Right atrium auricular region (tissue), 2 donors: Measurements from ENCODE around the gene PPP1CA. TPM values are rescaled to one million over a fixed set of nuclear protein-coding genes. Genes with fewer than 3 reads are reported as not detected.
A peak's percentile ranks its signal among the peaks of the same experiment; 100 is the strongest.
"Not testable (repeated sequence)": the region's sequence is repeated elsewhere in the genome, so short reads cannot be mapped to it uniquely, and the experiment has no call there.

Source experiments
- DNase-seq: peaks from one replicate; pipeline ENCODE4 v3.0.0-alpha.2; 2019; ENCODE audit warnings: low spot score
- H3K27ac ChIP-seq, 2 donors: fragments of 200-600 bp; sonication (generic); 1 replicate in 1 of 2; 2 replicates in 1 of 2; pipeline ENCODE4 v1.5.1; 2016 to 2019
- H3K27me3 ChIP-seq, 2 donors: fragments of 200-600 bp; sonication (generic); one replicate each; pipeline versions ENCODE4 v1.5.1 to v1.6.0; 2017 to 2019
- H3K36me3 ChIP-seq: fragments of 200-600 bp; sonication (generic); one replicate; pipeline ENCODE4 v1.5.1; 2016
- H3K4me1 ChIP-seq, 2 donors: fragments of 200-600 bp; sonication (generic); one replicate each; pipeline versions ENCODE4 v1.5.1 to v1.6.0; 2017 to 2019
- H3K4me3 ChIP-seq, 2 donors: fragments of 200-600 bp; sonication (generic); 1 replicate in 1 of 2; 2 replicates in 1 of 2; pipeline ENCODE4 v1.5.1; 2017 to 2019; ENCODE audit warnings: mild to moderate bottlenecking in 1 of 2, moderate library complexity in 1 of 2
- H3K9me3 ChIP-seq, 2 donors: fragments of 200-600 bp; sonication (generic); one replicate each; pipeline ENCODE4 v1.5.1; 2019
- CTCF ChIP-seq, 2 donors: fragments of 200-600 bp; sonication (generic); IDR thresholded peaks; one replicate each; pipeline ENCODE4 v1.5.1; 2019; ENCODE audit warnings: antibody characterized with exemption in 2 of 2
- total RNA-seq, 2 donors: library from RNA; depleted of rRNA; stranded (reverse); fragments of >200 nt; gene quantifications; one replicate each; pipeline ENCODE4 v1.1.0, GENCODE V29; 2016

Gene PPP1CA
- total RNA-seq, 2 donors from 2014 or later = 97.8 to 112 TPM

DNA sequence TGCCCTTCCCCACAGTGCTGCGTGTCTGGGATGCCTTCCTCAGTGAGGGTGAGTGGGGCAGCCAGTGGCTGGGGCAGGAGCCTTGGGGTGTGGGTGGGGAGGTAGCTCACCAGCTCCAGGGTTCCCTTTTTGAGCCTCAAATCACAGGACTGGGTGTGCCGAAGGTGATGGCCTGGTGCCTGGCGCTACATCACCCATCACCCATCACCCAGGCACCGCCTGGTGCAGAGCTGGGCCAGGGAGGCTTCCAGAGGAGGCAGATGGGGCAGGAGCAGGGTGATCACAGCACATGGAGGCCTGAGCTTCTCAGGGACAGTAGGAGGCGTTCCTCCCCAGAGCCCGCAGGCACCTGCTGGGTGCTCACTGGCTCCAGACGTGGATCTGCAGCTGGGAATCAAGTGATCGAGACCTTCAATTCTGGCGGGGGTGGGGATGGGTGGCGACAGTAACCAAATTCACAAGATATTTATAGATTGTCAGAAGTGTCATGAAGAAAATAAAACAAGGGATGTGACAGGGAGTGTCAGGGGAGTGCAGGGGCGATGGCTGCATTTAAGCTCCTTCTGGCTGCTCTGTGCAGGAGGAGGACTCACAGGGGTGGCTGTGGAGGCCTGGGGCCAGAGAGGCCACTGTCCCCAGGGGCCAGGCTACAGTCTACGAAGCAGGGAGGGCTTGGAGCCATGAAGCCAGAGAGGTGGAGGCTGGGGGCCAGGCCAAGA lies 5.5 kb upstream of the PPP1CA start:
- peak in 1 of 2 donors; percentile 18 for TF ChIP-seq CTCF (IDR thresholded peaks at IDR 0.05)
- no peak for DNase-seq
- Histone ChIP-seq H3K4me3 (no peak overlapping the region), H3K4me1 (peaks cover 0 to 34% of the 10 kb centered on the region in 2 donors), H3K36me3 (no peaks in the 10 kb centered on the region), H3K27ac (peak overlapping the region in 1 of 2 donors; percentile 39), H3K27me3 (no peaks in the 10 kb centered on the region), H3K9me3 (no peaks in the 10 kb centered on the region)

GRCh38 chr11:67406420-67406968 lies 4.8 kb upstream of the PPP1CA start:
- H3K4me3 ChIP-seq = no peak overlapping the region
- DNase-seq = no peak
- peaks cover 0 to 34% of the 10 kb centered on the region in 2 donors for H3K4me1 ChIP-seq
- no peaks in the 10 kb centered on the region for H3K36me3 ChIP-seq
- no peaks in the 10 kb centered on the region for H3K27me3 ChIP-seq
- no peaks in the 10 kb centered on the region for H3K9me3 ChIP-seq
- H3K27ac ChIP-seq = peak overlapping the region in 1 of 2 donors; percentile 39
- TF ChIP-seq CTCF (IDR thresholded peaks at IDR 0.05) = no peak

DNA sequence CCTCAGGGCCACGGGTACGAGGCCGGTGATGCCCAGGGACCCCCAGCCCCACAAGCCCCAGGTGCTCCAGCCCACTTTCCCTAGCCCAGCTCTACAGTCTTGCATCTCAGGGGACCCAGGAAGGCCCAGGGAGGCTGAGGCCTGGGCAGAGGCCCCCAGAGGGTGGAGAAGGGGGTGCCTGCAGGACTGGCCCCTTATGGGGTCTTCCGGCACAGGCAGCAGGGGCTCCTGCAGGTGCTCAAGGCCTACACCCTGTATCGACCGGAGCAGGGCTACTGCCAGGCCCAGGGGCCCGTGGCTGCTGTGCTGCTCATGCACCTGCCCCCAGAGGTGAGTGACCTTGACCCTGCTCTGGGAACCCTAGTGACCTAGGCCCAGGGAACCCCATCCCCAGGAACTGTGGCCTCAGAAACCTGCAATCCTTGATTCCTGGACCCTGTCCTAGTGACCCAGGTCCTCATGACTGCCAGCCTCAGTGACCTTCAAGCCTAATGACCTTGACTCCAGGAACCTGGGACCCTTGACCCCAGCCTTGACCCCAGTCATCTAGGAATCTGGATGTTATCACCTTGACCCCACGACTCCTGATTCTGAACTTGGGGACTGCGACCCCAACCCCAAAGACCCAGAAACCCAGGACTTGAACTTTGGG lies 4.2 kb upstream of the PPP1CA start:
- Histone ChIP-seq H3K4me1 (peaks cover 0 to 38% of the 10 kb centered on the region in 2 donors), H3K36me3 (no peaks in the 10 kb centered on the region), H3K4me3 (no peak overlapping the region), H3K9me3 (no peaks in the 10 kb centered on the region), H3K27me3 (no peaks in the 10 kb centered on the region), H3K27ac (no peak overlapping the region)
- TF ChIP-seq CTCF (IDR thresholded peaks at IDR 0.05) = no peak
- DNase-seq = no peak

DNA sequence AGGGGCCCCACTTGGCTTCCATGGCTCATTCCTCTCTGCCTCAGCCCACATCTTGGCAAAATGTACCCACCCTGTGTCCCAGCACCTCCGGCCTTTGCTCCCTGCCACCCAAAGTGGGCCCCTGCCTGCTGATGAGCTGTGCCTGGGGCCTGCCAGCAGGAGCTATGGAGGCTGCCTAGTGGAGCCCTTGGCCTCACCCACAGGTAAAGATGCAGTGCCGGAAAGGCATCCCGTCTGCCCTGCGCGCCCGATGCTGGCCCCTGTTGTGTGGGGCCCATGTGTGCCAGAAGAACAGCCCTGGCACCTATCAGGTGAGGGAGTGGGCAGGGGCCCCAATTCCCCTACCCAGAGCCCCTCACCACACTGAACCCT lies 3.5 kb upstream of the PPP1CA start:
- peaks cover 0 to 44% of the 10 kb centered on the region in 2 donors for H3K4me1 ChIP-seq
- no peak overlapping the region for H3K4me3 ChIP-seq
- H3K9me3 ChIP-seq = no peaks in the 10 kb centered on the region
- TF ChIP-seq CTCF (IDR thresholded peaks at IDR 0.05) = no peak
- no peaks in the 10 kb centered on the region for H3K36me3 ChIP-seq
- no peaks in the 10 kb centered on the region for H3K27me3 ChIP-seq
- H3K27ac ChIP-seq = no peak overlapping the region
- no peak for DNase-seq

DNA sequence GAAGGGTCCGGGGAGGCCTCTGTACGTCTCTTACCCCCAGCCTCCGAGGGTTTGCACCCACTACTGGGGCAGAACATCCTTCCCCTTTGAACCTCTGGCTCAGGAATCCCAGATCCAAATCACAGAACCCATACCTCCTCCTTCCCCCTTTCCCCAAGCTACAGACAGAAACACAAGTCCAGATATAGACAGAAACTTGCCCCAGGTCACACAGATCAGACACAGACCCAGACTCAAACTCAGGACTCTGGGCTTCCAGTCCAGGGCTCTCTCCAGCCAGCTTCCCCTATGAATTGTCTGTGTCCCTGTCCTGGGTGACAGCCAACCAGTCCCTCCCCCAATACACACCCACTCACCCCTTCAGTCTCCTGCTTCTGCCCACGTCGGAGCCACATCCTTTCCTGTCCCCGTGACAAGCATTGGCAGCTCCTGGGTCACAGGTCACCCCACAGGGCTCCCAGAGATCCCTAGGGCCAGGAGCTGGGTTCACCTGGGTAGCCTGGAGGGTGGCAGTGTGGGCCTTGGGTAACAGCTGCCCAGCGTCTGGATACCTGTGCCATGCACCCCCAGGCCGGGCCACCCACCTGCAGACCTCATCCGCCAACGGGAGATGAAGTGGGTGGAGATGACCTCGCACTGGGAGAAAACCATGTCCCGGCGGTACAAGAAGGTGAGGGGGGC lies 3.0 kb upstream of the PPP1CA start:
- H3K36me3 ChIP-seq = peaks cover 2% of the 10 kb centered on the region
- H3K4me3 ChIP-seq = no peak overlapping the region
- DNase-seq = no peak
- no peak overlapping the region for H3K27ac ChIP-seq
- no peaks in the 10 kb centered on the region for H3K27me3 ChIP-seq
- H3K4me1 ChIP-seq = peaks cover 0 to 50% of the 10 kb centered on the region in 2 donors
- H3K9me3 ChIP-seq = no peaks in the 10 kb centered on the region
- no peak for TF ChIP-seq CTCF (IDR thresholded peaks at IDR 0.05)

DNA sequence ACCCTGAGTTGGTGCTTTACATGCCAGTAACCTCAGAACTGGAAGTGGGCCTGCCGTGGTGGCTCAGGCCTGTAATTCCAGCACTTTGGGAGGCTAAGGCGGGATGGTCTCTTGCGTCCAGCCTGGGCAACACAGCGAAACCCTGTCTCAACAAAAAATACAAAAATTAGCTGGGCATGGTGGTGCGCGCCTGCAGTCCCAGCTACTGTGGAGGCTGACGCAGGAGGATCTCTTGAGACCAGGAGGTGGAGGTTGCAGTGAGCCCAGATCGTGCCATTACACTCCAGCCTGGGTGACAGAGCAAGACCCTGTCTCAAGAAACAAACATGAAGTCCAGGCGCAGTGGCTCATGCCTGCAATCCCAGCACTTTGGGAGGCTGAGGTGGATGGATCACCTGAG lies 1.4 kb upstream of the PPP1CA start:
- H3K4me3 ChIP-seq, H3K27ac ChIP-seq, H3K27me3 ChIP-seq, H3K9me3 ChIP-seq, DNase-seq: not testable (repeated sequence)
- peaks cover 0 to 46% of the 10 kb centered on the region in 2 donors for H3K4me1 ChIP-seq
- H3K36me3 ChIP-seq = peaks cover 17% of the 10 kb centered on the region

DNA sequence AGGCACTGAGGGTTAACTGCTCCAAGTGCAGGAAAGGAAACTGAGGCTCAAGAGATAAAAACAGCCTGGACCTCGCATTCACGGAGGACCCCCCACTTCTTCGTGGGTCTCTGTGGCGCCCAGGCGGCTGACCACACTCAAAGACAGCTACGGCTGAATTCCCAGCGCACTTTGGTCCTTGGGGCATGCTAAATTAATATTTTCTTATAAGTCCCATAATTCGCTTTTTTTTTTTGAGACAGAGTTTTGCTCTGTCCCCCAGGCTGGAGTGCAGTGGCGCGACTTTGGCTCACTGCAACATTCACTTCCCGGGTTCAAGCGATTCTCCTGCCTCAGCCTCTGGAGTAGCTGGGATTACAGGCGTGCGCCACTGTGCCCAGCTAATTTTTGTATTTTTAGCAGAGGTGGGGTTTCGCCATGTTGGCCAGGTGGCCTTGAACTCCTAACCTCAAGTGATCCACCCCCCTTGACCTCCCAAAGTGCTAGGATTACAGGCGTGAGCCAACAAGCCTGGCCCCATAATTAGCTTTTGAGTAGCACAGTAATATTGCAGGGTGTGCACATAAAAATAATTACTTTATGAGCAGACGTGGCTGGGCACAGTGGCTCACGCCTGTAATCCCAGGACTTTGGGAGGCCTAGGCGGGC lies 658 bp upstream of the PPP1CA start:
- not testable (repeated sequence) for H3K27me3 ChIP-seq, DNase-seq, H3K9me3 ChIP-seq
- peak overlapping the region; percentile 95 for H3K27ac ChIP-seq
- peaks cover 24% of the 10 kb centered on the region for H3K36me3 ChIP-seq
- H3K4me3 ChIP-seq = peak overlapping the region; percentile 31 to 93
- peaks cover 0 to 42% of the 10 kb centered on the region in 2 donors for H3K4me1 ChIP-seq
